PC-9 (cell line): ENCODE results near the gene RFX4. TPM values are rescaled to one million over a fixed set of nuclear protein-coding genes. Genes with fewer than 3 reads are reported as not detected.
"Not testable (repeated sequence)": the region's sequence is repeated elsewhere in the genome, so short reads cannot be mapped to it uniquely, and the experiment has no call there.

Experiments used
- BruUV-seq: library from RNA; stranded (reverse); fragments of 400-500 nt; replicated peaks from 2 replicates; lab custom pipeline; 2021; lab: Mats Ljungman, UMichigan
- CTCF ChIA-PET: fragments of 300-600 bp; sonication (Branson Sonifier 250); formaldehyde crosslinking; loops from one replicate; lab custom pipeline; 2022; ENCODE audit warnings: antibody characterized with exemption; lab: Charles Lee
- POLR2A ChIA-PET: fragments of 300-600 bp; sonication (Branson Sonifier 250); formaldehyde crosslinking; loops from one replicate; lab custom pipeline; 2022; ENCODE audit warnings: antibody characterized with exemption; ENCODE audit not compliant: unreplicated experiment; lab: Charles Lee
- DNase-seq, 2 experiments: peaks; one replicate each; pipeline versions ENCODE4 v3.0.0 to v3.0.0-alpha.2; 2015 to 2022; ENCODE audit warnings: mixed read lengths in 1 of 2
- H2AFZ ChIP-seq: fragments of 200-600 bp; sonication (generic); 2 replicates; pipeline ENCODE4 v1.8.1; 2017; ENCODE audit warnings: antibody characterized with exemption
- H3F3A ChIP-seq: fragments of 200-600 bp; sonication (generic); 2 replicates; pipeline ENCODE4 v1.8.1; 2017; ENCODE audit warnings: antibody characterized with exemption, mild to moderate bottlenecking, low read depth; ENCODE audit not compliant: insufficient read depth
- H3K27ac ChIP-seq: fragments of 200-600 bp; sonication (generic); 2 replicates; pipeline ENCODE4 v1.6.1; 2016; ENCODE audit warnings: mixed run types
- H3K27me3 ChIP-seq: fragments of 200-600 bp; sonication (generic); 2 replicates; pipeline ENCODE4 v1.6.1; 2016; ENCODE audit warnings: low read depth, mixed run types; ENCODE audit not compliant: insufficient read depth
- H3K36me3 ChIP-seq: fragments of 200-600 bp; sonication (generic); 2 replicates; pipeline ENCODE4 v1.6.1; 2016; ENCODE audit warnings: low read depth, mixed run types
- H3K4me1 ChIP-seq: fragments of 200-600 bp; sonication (generic); replicated peaks from 2 replicates; pipeline ENCODE4 v1.6.1; 2016; ENCODE audit warnings: mixed run types; ENCODE audit not compliant: insufficient read depth
- H3K4me2 ChIP-seq: fragments of 200-600 bp; sonication (generic); 2 replicates; pipeline ENCODE4 v1.6.1; 2017; ENCODE audit warnings: mixed run types
- H3K4me3 ChIP-seq: fragments of 200-600 bp; sonication (generic); 2 replicates; pipeline ENCODE4 v1.6.1; 2016; ENCODE audit warnings: mixed run types
- H3K79me2 ChIP-seq: fragments of 200-600 bp; sonication (generic); 2 replicates; pipeline ENCODE4 v1.6.1; 2017; ENCODE audit warnings: low read depth, mixed run types
- H3K9me2 ChIP-seq: fragments of 200-600 bp; sonication (generic); 2 replicates; pipeline ENCODE4 v1.8.1; 2017; ENCODE audit warnings: mild to moderate bottlenecking; ENCODE audit not compliant: insufficient read depth
- H3K9me3 ChIP-seq: fragments of 200-600 bp; sonication (generic); 2 replicates; pipeline ENCODE4 v1.8.1; 2016; ENCODE audit warnings: low read depth; ENCODE audit not compliant: insufficient read depth
- H4K20me1 ChIP-seq: fragments of 200-600 bp; sonication (generic); 2 replicates; pipeline ENCODE4 v1.8.1; 2017; ENCODE audit not compliant: insufficient read depth
- EZH2 ChIP-seq: fragments of 200-600 bp; sonication (generic); IDR thresholded peaks from 2 replicates; pipeline ENCODE4 v1.8.0; 2017; ENCODE audit warnings: antibody characterized with exemption, low read depth
- intact Hi-C: fragments of 100-400 bp; cut with micrococcal nuclease; formaldehyde crosslinking; loops from one replicate; pipeline ENCODE4 v1.10.0; 2022; ENCODE audit not compliant: unreplicated experiment
- total RNA-seq: library from RNA; stranded (reverse); gene quantifications from 2 replicates; pipeline ENCODE4 v1.2.3, GENCODE V29; 2021
- TF ChIP-seq, protein P1 (sequence below): fragments of 200-600 bp; sonication (generic); conservative IDR thresholded peaks from 2 replicates; pipeline ENCODE4 v1.6.1; 2017; ENCODE audit warnings: mixed run types, antibody characterized with exemption, mild to moderate bottlenecking, moderate library complexity

The RFX4 gene
- total RNA-seq, 1 experiment from 2014 or later, result not detected

DNA sequence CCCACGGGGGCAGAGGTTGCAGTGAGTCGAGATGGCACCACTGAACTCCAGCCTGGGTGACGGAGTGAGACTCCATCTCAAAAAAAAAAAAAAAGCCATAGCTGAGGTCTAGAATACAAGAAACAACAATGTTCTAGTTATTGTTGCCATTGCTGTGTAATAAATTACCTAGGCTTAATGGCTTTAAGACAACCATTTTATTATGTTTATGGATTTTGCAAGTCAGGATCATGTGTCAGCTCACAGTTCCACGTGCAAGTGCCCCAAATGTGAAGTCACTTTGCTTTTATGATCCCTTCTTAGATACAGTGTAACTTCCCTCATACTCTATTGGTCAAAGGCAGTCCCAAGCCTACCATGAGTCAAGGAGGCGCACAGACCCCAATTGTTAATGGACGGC is 142.1 kb downstream of the RFX4 start:
- ChIA-PET POLR2A (no interaction called here), CTCF (no interaction called here)
- no peaks in the 10 kb centered on the region for H3K27me3 ChIP-seq
- no peaks in the 10 kb centered on the region for H3K79me2 ChIP-seq
- DNase-seq, result no peak
- intact Hi-C loops, result no loop called here
- no peaks in the 10 kb centered on the region for H3F3A ChIP-seq
- H3K9me2 ChIP-seq, result 0 out of 2 replicates have a peak, but pooled peaks cover 3% of the 10 kb centered on the region
- BruUV-seq, result no TSS peak
- no peak overlapping the region for H3K4me3 ChIP-seq
- no peaks in the 10 kb centered on the region for H4K20me1 ChIP-seq
- H3K4me1 ChIP-seq, result no peaks in the 10 kb centered on the region
- H2AFZ ChIP-seq, result no peak overlapping the region
- TF ChIP-seq, protein P1, sequence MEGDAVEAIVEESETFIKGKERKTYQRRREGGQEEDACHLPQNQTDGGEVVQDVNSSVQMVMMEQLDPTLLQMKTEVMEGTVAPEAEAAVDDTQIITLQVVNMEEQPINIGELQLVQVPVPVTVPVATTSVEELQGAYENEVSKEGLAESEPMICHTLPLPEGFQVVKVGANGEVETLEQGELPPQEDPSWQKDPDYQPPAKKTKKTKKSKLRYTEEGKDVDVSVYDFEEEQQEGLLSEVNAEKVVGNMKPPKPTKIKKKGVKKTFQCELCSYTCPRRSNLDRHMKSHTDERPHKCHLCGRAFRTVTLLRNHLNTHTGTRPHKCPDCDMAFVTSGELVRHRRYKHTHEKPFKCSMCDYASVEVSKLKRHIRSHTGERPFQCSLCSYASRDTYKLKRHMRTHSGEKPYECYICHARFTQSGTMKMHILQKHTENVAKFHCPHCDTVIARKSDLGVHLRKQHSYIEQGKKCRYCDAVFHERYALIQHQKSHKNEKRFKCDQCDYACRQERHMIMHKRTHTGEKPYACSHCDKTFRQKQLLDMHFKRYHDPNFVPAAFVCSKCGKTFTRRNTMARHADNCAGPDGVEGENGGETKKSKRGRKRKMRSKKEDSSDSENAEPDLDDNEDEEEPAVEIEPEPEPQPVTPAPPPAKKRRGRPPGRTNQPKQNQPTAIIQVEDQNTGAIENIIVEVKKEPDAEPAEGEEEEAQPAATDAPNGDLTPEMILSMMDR, result no peak
- TF ChIP-seq EZH2, result no peak
- H3K4me2 ChIP-seq, result no peak overlapping the region
- no peaks in the 10 kb centered on the region; the same call in 1 of the 2 replicates for H3K9me3 ChIP-seq
- no peak overlapping the region for H3K27ac ChIP-seq
- H3K36me3 ChIP-seq, result no peaks in the 10 kb centered on the region

DNA sequence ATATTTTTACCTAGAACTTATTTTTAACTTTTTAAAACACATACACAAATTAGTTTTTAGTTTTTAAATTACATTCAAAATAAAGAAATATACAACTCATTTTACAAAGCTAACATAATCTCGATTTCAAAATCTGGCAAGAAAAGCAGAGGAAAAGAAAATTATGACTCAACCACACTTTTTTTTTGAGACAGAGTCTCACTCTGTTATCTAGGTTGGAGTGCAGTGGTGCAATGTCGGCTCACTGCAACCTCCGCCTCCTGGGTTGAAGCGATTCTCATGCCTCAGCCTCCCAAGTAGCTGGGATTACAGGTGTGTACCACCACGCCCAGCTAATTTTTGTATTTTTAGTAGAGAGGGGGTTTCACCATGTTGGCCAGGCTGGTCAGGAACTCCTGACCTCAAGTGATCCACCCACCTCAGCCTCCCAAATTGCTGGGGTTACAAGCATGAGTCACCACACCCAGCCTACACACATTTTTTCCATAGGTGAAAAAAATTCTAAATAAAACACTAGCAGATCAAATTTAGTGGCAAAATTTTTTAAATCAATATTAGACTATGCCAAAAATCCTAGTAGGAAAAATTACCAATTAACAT is 143.9 kb downstream of the RFX4 start:
- H3K79me2 ChIP-seq, DNase-seq, CTCF ChIA-PET, H3F3A ChIP-seq, H3K4me3 ChIP-seq, H2AFZ ChIP-seq, H4K20me1 ChIP-seq, H3K4me1 ChIP-seq, BruUV-seq, H3K27me3 ChIP-seq, H3K36me3 ChIP-seq, POLR2A ChIA-PET, H3K9me3 ChIP-seq, H3K27ac ChIP-seq, intact Hi-C loops, H3K9me2 ChIP-seq, H3K4me2 ChIP-seq: not testable (repeated sequence)

DNA sequence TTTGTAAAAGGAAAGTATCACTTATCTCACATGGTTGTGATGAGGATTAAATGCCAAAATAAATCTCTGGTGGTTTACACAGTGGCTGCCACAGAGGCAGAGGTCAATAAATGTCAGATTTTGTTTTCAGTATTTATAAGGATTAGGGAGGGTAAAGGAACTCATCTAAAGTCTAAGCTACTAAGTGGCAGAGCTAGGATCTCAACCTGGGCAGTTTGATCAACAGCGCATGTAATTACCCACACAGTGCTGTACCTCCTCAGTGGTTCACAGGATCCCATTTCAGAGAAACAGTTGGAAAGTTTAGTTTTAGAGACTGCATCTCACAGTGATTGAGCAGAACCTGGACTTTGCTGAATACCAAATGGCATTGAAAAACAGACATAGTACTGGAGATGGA is 146.8 kb downstream of the RFX4 start:
- intact Hi-C loops, result no loop called here
- TF ChIP-seq EZH2, result no peak
- TF ChIP-seq, protein P1, result no peak
- no peaks in the 10 kb centered on the region for H3K79me2 ChIP-seq

DNA sequence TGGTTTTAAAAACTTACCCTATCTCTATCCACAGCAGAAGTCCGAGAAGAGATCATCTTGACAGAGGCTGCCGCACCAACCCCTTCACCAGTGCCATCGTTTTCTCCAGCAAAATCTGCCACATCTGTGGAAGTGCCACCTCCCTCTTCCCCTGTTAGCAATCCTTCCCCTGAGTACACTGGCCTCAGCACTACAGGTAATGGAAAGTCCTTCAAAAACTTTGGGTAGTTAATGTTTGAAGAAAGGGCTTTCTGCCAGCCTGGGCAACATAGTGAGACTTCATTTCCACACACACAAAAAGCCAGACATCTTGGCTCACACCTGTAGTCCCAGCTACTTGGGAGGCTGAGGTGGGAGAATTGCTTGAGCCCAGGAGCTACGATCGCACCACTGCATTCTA is 150.1 kb downstream of the RFX4 start:
- Histone ChIP-seq H3K4me1 (no peaks in the 10 kb centered on the region), H2AFZ (no peak overlapping the region), H3K9me3 (no peaks in the 10 kb centered on the region), H3K9me2 (no peaks in the 10 kb centered on the region), H3F3A (no peaks in the 10 kb centered on the region), H4K20me1 (no peaks in the 10 kb centered on the region), H3K36me3 (no peaks in the 10 kb centered on the region), H3K27ac (no peak overlapping the region), H3K4me2 (no peak overlapping the region), H3K79me2 (no peaks in the 10 kb centered on the region), H3K4me3 (no peak overlapping the region), H3K27me3 (no peaks in the 10 kb centered on the region)
- CTCF ChIA-PET, result no interaction called here
- POLR2A ChIA-PET, result no interaction called here
- BruUV-seq, result no TSS peak
- TF ChIP-seq EZH2, result no peak
- TF ChIP-seq, protein P1, result no peak
- intact Hi-C loops, result no loop called here
- DNase-seq, result no peak

More for the DNA sequence above, 146.8 kb downstream of the RFX4 start:
- POLR2A ChIA-PET, result no interaction called here
- Histone ChIP-seq H4K20me1 (no peaks in the 10 kb centered on the region), H3K36me3 (no peaks in the 10 kb centered on the region), H2AFZ (no peak overlapping the region), H3K9me2 (no peaks in the 10 kb centered on the region), H3K9me3 (no peaks in the 10 kb centered on the region; the same call in 1 of the 2 replicates), H3K4me1 (no peaks in the 10 kb centered on the region), H3K27me3 (no peaks in the 10 kb centered on the region), H3K4me2 (no peak overlapping the region), H3K4me3 (no peak overlapping the region), H3F3A (no peaks in the 10 kb centered on the region), H3K27ac (no peak overlapping the region)
- BruUV-seq, result no TSS peak
- CTCF ChIA-PET, result no interaction called here
- no peak for DNase-seq
